ENCODE measurements around the gene MSANTD7.

Gene MSANTD7

GRCh38 chr10:14852236-14852635 lies 14.1 kb downstream of the MSANTD7 start:
- ChIA-PET POLR2A (interaction anchor here (1.4 kb wide), 1 partner anchor 15 kb away, joined by 5 read pairs; the partner anchor contains the start of genes CDNF, HSPA14 and MSANTD7), CTCF (interaction anchor here (0.6 to 1.0 kb wide), 2 partner anchors 119 to 1065 kb away, joined by 3 to 6 read pairs; no protein-coding TSS in a partner anchor)
- H3K36me3 ChIP-seq (ENCODE audit: control insufficient read depth in 2 of 2, insufficient read depth in 1 of 2, low read length in 2 of 2) = peaks cover 45 to 63% of the 10 kb centered on the region in 2 experiments
- H3K27ac ChIP-seq (ENCODE audit: extremely low read depth, low read depth, low read length) = no peak overlapping the region
- no peaks in the 10 kb centered on the region for H3K9me3 ChIP-seq (ENCODE audit: control insufficient read depth, insufficient read depth, low read depth, low read length)
- no peaks in the 10 kb centered on the region for H3K4me1 ChIP-seq (ENCODE audit: control insufficient read depth, insufficient read depth, low read length)
- TF ChIP-seq, protein P1, sequence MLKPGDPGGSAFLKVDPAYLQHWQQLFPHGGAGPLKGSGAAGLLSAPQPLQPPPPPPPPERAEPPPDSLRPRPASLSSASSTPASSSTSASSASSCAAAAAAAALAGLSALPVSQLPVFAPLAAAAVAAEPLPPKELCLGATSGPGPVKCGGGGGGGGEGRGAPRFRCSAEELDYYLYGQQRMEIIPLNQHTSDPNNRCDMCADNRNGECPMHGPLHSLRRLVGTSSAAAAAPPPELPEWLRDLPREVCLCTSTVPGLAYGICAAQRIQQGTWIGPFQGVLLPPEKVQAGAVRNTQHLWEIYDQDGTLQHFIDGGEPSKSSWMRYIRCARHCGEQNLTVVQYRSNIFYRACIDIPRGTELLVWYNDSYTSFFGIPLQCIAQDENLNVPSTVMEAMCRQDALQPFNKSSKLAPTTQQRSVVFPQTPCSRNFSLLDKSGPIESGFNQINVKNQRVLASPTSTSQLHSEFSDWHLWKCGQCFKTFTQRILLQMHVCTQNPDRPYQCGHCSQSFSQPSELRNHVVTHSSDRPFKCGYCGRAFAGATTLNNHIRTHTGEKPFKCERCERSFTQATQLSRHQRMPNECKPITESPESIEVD (tag by site-specific recombination; IDR thresholded peaks at IDR 0.05) = no peak
- TF ChIP-seq ZNF121 (tag by site-specific recombination; IDR thresholded peaks at IDR 0.05) = no peak
- no peak for TF ChIP-seq ZBTB49 (tag by site-specific recombination; IDR thresholded peaks at IDR 0.05; ENCODE audit: low read depth)
- no peak for TF ChIP-seq ZNF555 (tag by site-specific recombination; conservative IDR thresholded peaks at IDR 0.05)
- no peak for TF ChIP-seq ZNF19 (tag by site-specific recombination; IDR thresholded peaks at IDR 0.05; ENCODE audit: low read depth)
- TF ChIP-seq, protein P2, sequence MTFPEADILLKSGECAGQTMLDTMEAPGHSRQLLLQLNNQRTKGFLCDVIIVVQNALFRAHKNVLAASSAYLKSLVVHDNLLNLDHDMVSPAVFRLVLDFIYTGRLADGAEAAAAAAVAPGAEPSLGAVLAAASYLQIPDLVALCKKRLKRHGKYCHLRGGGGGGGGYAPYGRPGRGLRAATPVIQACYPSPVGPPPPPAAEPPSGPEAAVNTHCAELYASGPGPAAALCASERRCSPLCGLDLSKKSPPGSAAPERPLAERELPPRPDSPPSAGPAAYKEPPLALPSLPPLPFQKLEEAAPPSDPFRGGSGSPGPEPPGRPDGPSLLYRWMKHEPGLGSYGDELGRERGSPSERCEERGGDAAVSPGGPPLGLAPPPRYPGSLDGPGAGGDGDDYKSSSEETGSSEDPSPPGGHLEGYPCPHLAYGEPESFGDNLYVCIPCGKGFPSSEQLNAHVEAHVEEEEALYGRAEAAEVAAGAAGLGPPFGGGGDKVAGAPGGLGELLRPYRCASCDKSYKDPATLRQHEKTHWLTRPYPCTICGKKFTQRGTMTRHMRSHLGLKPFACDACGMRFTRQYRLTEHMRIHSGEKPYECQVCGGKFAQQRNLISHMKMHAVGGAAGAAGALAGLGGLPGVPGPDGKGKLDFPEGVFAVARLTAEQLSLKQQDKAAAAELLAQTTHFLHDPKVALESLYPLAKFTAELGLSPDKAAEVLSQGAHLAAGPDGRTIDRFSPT (tag by site-specific recombination; IDR thresholded peaks at IDR 0.05) = no peak
- no peak for TF ChIP-seq ZNF292 (tag by site-specific recombination; IDR thresholded peaks at IDR 0.05; ENCODE audit: borderline replicate concordance, low read depth)
- no peak for TF ChIP-seq ZNF571 (tag by site-specific recombination; IDR thresholded peaks at IDR 0.05)
- TF ChIP-seq, protein P3, sequence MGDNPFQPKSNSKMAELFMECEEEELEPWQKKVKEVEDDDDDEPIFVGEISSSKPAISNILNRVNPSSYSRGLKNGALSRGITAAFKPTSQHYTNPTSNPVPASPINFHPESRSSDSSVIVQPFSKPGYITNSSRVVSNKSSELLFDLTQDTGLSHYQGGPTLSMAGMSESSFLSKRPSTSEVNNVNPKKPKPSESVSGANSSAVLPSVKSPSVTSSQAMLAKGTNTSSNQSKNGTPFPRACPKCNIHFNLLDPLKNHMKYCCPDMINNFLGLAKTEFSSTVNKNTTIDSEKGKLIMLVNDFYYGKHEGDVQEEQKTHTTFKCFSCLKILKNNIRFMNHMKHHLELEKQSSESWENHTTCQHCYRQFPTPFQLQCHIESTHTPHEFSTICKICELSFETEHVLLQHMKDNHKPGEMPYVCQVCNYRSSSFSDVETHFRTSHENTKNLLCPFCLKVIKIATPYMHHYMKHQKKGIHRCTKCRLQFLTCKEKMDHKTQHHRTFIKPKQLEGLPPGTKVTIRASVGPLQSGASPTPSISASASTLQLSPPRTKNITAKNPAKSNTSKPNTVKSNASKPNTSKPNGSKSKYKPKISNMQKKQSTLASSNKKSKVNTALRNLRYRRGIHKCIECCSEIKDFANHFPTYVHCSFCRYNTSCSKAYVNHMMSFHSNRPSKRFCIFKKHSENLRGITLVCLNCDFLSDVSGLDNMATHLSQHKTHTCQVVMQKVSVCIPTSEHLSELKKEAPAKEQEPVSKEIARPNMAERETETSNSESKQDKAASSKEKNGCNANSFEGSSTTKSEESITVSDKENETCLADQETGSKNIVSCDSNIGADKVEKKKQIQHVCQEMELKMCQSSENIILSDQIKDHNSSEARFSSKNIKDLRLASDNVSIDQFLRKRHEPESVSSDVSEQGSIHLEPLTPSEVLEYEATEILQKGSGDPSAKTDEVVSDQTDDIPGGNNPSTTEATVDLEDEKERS (tag by site-specific recombination; IDR thresholded peaks at IDR 0.05) = no peak
- no peak for TF ChIP-seq ZNF175 (tag by site-specific recombination; IDR thresholded peaks at IDR 0.05)
- TF ChIP-seq ZNF324 (tag by site-specific recombination; IDR thresholded peaks at IDR 0.05) = no peak
- no peak for TF ChIP-seq SCRT2 (tag by site-specific recombination; IDR thresholded peaks at IDR 0.05)
- TF ChIP-seq ZNF530 (tag by site-specific recombination; IDR thresholded peaks at IDR 0.05; ENCODE audit: low read depth) = no peak
- no peak for TF ChIP-seq HOXA7 (CRISPR knock-in tag; IDR thresholded peaks at IDR 0.05; ENCODE audit: borderline replicate concordance)
- TF ChIP-seq ZFP41 (tag by site-specific recombination; IDR thresholded peaks at IDR 0.05; ENCODE audit: borderline replicate concordance) = no peak
- TF ChIP-seq ZNF146 (tag by site-specific recombination; IDR thresholded peaks at IDR 0.05) = no peak
- no peak for TF ChIP-seq ATF2 (tag by site-specific recombination; IDR thresholded peaks at IDR 0.05; ENCODE audit: low read depth)
- no peak for TF ChIP-seq KLF9 (tag by site-specific recombination; IDR thresholded peaks at IDR 0.05; ENCODE audit: low read depth)
- TF ChIP-seq ZNF404 (tag by site-specific recombination; IDR thresholded peaks at IDR 0.05) = no peak
- H3K4me3 ChIP-seq (ENCODE audit: low read depth, low read length) = no peak overlapping the region

All from HEK293 (cell line).